ENCODE data around the gene AEBP1. TPM values are rescaled to one million over a fixed set of nuclear protein-coding genes. Genes with fewer than 3 reads are reported as not detected.

Gene AEBP1
- total RNA-seq, 1 experiment from 2014 or later = 0.54 TPM

GRCh38 chr7:44116789-44117666 lies 12.9 kb downstream of the AEBP1 start:
- H3K4me3 ChIP-seq (ENCODE audit: low read depth, low read length) = no peak overlapping the region
- H3K27me3 Mint-ChIP-seq (ENCODE audit: insufficient read depth, unreplicated experiment) = no peaks in the 10 kb centered on the region
- H3K9me3 ChIP-seq = no peaks in the 10 kb centered on the region
- DNase-seq = no peak
- H3K27ac Mint-ChIP-seq (ENCODE audit: unreplicated experiment) = no peak overlapping the region
- ChIA-PET POLR2A (no interaction called here), CTCF (no interaction called here)
- BruUV-seq (replicated peaks) = no TSS peak
- no peak for TF ChIP-seq CTCF (IDR thresholded peaks at IDR 0.05; ENCODE audit: insufficient read depth in 1 of 2, low read depth in 1 of 2, low read length in 1 of 2, severe bottlenecking in 1 of 2, unreplicated experiment in 1 of 2)
- H3K4me3 Mint-ChIP-seq (ENCODE audit: unreplicated experiment) = no peak overlapping the region
- peaks cover 41% of the 10 kb centered on the region for H3K36me3 Mint-ChIP-seq (ENCODE audit: insufficient read depth, unreplicated experiment)
- peaks cover 2% of the 10 kb centered on the region for H3K36me3 ChIP-seq (ENCODE audit: control insufficient read depth, insufficient read depth, low read length)
- no peaks in the 10 kb centered on the region for H3K9me3 Mint-ChIP-seq (ENCODE audit: unreplicated experiment)
- peaks cover 5% of the 10 kb centered on the region for H3K4me1 Mint-ChIP-seq (ENCODE audit: low read depth, unreplicated experiment)
- H3K4me1 ChIP-seq = no peaks in the 10 kb centered on the region
- intact Hi-C loops (cut with micrococcal nuclease; ENCODE audit: unreplicated experiment) = no loop called here
- no peaks in the 10 kb centered on the region for H3K27me3 ChIP-seq (replicated peaks; ENCODE audit: control insufficient read depth, insufficient read depth, low read length)

DNA sequence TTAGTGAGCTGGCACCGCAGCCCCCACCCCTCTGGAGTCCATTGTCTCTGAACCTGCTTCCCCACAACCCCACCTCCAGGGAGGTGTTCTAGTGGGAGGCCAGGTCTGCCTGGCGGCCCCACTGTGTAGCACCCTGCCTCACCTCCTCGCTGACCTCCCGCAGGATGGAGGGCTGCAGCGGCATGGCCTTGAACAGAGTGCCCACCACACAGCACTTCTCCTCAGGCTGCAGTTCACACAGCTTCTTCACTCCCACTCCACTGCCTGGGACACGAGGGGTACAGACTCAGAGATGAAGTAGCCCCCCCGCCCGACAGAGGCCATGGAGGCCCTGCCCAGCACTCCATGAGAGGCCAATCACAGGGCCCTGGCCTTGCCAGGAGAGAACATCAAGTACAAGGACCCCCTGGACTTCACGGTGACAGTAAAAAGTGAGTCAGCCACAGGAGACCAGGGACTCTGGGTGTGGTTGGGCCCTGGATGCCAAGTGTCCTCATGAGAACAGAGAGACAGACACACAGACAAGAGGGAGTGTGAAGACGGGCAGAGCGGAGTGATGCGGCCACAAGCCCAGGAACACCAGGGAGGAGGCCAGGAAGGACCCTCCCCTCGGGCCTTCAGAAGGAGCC lies 13.8 kb downstream of the AEBP1 start:
- no peaks in the 10 kb centered on the region for H3K4me1 ChIP-seq
- H3K27me3 Mint-ChIP-seq (ENCODE audit: insufficient read depth, unreplicated experiment) = no peaks in the 10 kb centered on the region
- H3K9me3 Mint-ChIP-seq (ENCODE audit: unreplicated experiment) = no peaks in the 10 kb centered on the region
- H3K36me3 Mint-ChIP-seq (ENCODE audit: insufficient read depth, unreplicated experiment) = peaks cover 37% of the 10 kb centered on the region
- ChIA-PET POLR2A (no interaction called here), CTCF (no interaction called here)
- no TSS peak for BruUV-seq (replicated peaks)
- H3K36me3 ChIP-seq (ENCODE audit: control insufficient read depth, insufficient read depth, low read length) = peaks cover 2% of the 10 kb centered on the region
- no peak for DNase-seq
- no peak overlapping the region for H3K4me3 Mint-ChIP-seq (ENCODE audit: unreplicated experiment)
- no peaks in the 10 kb centered on the region for H3K27me3 ChIP-seq (replicated peaks; ENCODE audit: control insufficient read depth, insufficient read depth, low read length)
- H3K4me1 Mint-ChIP-seq (ENCODE audit: low read depth, unreplicated experiment) = peaks cover 12% of the 10 kb centered on the region
- intact Hi-C loops (cut with micrococcal nuclease; ENCODE audit: unreplicated experiment) = no loop called here
- H3K9me3 ChIP-seq = no peaks in the 10 kb centered on the region
- H3K27ac Mint-ChIP-seq (ENCODE audit: unreplicated experiment) = no peak overlapping the region
- no peak for TF ChIP-seq CTCF (IDR thresholded peaks at IDR 0.05; ENCODE audit: insufficient read depth in 1 of 2, low read depth in 1 of 2, low read length in 1 of 2, severe bottlenecking in 1 of 2, unreplicated experiment in 1 of 2)
- H3K4me3 ChIP-seq (ENCODE audit: low read depth, low read length) = no peak overlapping the region

- Mint-ChIP-seq H3K36me3 (ENCODE audit: insufficient read depth, unreplicated experiment) (peaks cover 48% of the 10 kb centered on the region), H3K27ac (ENCODE audit: unreplicated experiment) (no peak overlapping the region), H3K9me3 (ENCODE audit: unreplicated experiment) (no peaks in the 10 kb centered on the region), H3K27me3 (ENCODE audit: insufficient read depth, unreplicated experiment) (no peaks in the 10 kb centered on the region), H3K4me3 (ENCODE audit: unreplicated experiment) (no peak overlapping the region), H3K4me1 (ENCODE audit: low read depth, unreplicated experiment) (peaks cover 12% of the 10 kb centered on the region)
- H3K4me3 ChIP-seq (ENCODE audit: low read depth, low read length) = no peak overlapping the region
- ChIA-PET POLR2A (no interaction called here), CTCF (interaction anchor here (0.6 kb wide), 1 partner anchor 13 kb away, joined by 3 read pairs; no protein-coding TSS in a partner anchor)
- no peak for DNase-seq
- BruUV-seq (replicated peaks) = no TSS peak
- intact Hi-C loops (cut with micrococcal nuclease; ENCODE audit: unreplicated experiment) = no loop called here
- no peak for TF ChIP-seq CTCF (IDR thresholded peaks at IDR 0.05; ENCODE audit: insufficient read depth in 1 of 2, low read depth in 1 of 2, low read length in 1 of 2, severe bottlenecking in 1 of 2, unreplicated experiment in 1 of 2)
- peaks cover 2% of the 10 kb centered on the region for H3K36me3 ChIP-seq (ENCODE audit: control insufficient read depth, insufficient read depth, low read length)
- no peaks in the 10 kb centered on the region for H3K4me1 ChIP-seq
- H3K9me3 ChIP-seq = no peaks in the 10 kb centered on the region
- no peaks in the 10 kb centered on the region for H3K27me3 ChIP-seq (replicated peaks; ENCODE audit: control insufficient read depth, insufficient read depth, low read length)
Observed at GRCh38 chr7:44119829-44120380, 15.8 kb downstream of the AEBP1 start.

Data from Caco-2 (cell line).